Measurements from ENCODE around the gene FILIP1L. TPM values are rescaled to one million over a fixed set of nuclear protein-coding genes. Genes with fewer than 3 reads are reported as not detected.

FILIP1L gene
- total RNA-seq, 4 donors from 2014 or later = 87.1 to 115 (median 99.6) TPM

DNA sequence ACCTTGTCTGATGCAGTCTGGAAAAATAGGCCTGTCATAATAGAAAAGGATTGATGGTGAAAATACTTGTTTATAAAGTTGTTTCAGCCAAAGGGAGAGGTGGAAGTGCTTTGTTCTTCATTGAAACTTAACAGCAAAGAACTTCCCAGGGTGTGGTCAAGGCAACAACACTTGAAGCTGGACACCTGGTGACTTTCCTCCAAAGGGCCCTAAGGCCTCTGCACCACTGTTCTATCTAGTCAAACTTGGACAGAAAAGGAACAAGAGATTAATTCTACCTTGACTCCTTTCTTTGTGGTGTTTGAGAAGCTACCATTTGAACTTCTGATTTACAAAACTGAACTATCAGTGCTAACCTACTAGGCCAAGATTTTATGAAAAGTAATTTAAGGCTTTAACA lies 194.6 kb downstream of the FILIP1L start:
- Histone ChIP-seq H3K4me3 (no peak overlapping the region), H3K9me3 (no peaks in the 10 kb centered on the region), H3K27me3 (no peaks in the 10 kb centered on the region), H3K27ac (peak overlapping the region; percentile 78 to 86 (median 82)), H3K36me3 (no peaks in the 10 kb centered on the region), H3K4me1 (peaks cover 45 to 49% of the 10 kb centered on the region in 2 donors)
- ATAC-seq (no peak), DNase-seq (no peak)
- TF ChIP-seq, protein P1, sequence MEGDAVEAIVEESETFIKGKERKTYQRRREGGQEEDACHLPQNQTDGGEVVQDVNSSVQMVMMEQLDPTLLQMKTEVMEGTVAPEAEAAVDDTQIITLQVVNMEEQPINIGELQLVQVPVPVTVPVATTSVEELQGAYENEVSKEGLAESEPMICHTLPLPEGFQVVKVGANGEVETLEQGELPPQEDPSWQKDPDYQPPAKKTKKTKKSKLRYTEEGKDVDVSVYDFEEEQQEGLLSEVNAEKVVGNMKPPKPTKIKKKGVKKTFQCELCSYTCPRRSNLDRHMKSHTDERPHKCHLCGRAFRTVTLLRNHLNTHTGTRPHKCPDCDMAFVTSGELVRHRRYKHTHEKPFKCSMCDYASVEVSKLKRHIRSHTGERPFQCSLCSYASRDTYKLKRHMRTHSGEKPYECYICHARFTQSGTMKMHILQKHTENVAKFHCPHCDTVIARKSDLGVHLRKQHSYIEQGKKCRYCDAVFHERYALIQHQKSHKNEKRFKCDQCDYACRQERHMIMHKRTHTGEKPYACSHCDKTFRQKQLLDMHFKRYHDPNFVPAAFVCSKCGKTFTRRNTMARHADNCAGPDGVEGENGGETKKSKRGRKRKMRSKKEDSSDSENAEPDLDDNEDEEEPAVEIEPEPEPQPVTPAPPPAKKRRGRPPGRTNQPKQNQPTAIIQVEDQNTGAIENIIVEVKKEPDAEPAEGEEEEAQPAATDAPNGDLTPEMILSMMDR (IDR thresholded peaks at IDR 0.05 in 4 of 5, conservative IDR thresholded peaks at IDR 0.05 in 1 of 5) = no peak
- no peak for TF ChIP-seq POLR2A (IDR thresholded peaks at IDR 0.05)
- in situ Hi-C loops (cut with MboI; ENCODE audit: low sequenced_read_pairs in 4 of 4) = no loop called here
- intact Hi-C loops (cut with DNase I; ENCODE audit: low total_unique reads) = no loop called here

DNA sequence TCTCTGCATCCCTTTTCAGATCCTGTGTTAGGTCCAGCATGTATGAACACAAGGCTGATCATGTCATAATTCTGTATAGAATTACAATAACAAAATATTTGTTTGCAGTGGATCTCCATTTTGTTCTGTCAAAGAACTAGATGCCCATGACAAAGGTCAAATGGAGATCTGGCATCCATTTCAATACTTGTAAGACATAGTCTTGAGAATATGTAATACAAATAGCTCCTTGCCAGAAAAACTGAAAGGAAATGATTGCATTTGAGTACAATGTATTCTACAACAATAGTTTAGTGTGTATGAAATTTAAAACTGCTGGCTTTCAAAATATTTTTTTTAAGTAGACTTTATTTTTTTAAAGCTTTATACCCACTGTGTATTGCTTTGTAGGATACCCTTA lies 195.6 kb downstream of the FILIP1L start:
- TF ChIP-seq, protein P1 (IDR thresholded peaks at IDR 0.05 in 4 of 5, conservative IDR thresholded peaks at IDR 0.05 in 1 of 5) = no peak
- TF ChIP-seq POLR2A (IDR thresholded peaks at IDR 0.05) = no peak
- DNase-seq (no peak), ATAC-seq (no peak)
- Histone ChIP-seq H3K36me3 (no peaks in the 10 kb centered on the region), H3K9me3 (no peaks in the 10 kb centered on the region), H3K4me3 (no peak overlapping the region), H3K4me1 (peaks cover 45 to 46% of the 10 kb centered on the region in 2 donors), H3K27ac (peak overlapping the region; percentile 78 to 86 (median 82)), H3K27me3 (no peaks in the 10 kb centered on the region)
- in situ Hi-C loops (cut with MboI; ENCODE audit: low sequenced_read_pairs in 4 of 4) (no loop called here), intact Hi-C loops (cut with DNase I; ENCODE audit: low total_unique reads) (no loop called here)

GRCh38 chr3:99915906-99916432 lies 198.3 kb downstream of the FILIP1L start:
- Histone ChIP-seq H3K27me3 (no peaks in the 10 kb centered on the region), H3K4me3 (no peak overlapping the region), H3K36me3 (no peaks in the 10 kb centered on the region), H3K27ac (no peak overlapping the region), H3K9me3 (no peaks in the 10 kb centered on the region), H3K4me1 (peaks cover 32 to 37% of the 10 kb centered on the region in 2 donors)
- no peak for ATAC-seq
- intact Hi-C loops (cut with DNase I; ENCODE audit: low total_unique reads) (loop anchor here (2.0 kb wide), 1 partner anchor 33 kb away; no protein-coding TSS in a partner anchor), in situ Hi-C loops (cut with MboI; ENCODE audit: low sequenced_read_pairs in 4 of 4) (no loop called here)
- TF ChIP-seq, protein P1 (IDR thresholded peaks at IDR 0.05 in 4 of 5, conservative IDR thresholded peaks at IDR 0.05 in 1 of 5) = no peak
- no peak for TF ChIP-seq POLR2A (IDR thresholded peaks at IDR 0.05)
- no peak for DNase-seq

DNA sequence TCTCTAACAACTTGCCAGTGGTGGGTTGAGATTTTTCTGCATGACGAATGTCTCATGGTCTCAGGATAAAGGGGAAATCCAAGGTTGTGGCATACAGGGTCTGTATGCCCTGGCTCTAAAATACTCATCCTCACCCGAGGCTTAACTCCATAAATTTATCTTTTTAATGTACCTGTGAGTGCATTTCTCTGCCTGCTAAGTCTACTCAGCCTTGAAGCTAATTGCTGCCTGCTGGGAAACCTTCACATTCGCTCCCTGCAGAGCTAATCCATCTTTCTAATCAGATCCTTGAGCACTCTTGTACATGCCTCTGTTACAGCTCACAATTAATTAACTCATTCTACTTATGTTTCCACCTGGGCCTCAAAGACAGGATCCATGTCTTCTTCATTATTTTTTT lies 202.9 kb downstream of the FILIP1L start:
- intact Hi-C loops (cut with DNase I; ENCODE audit: low total_unique reads) (no loop called here), in situ Hi-C loops (cut with MboI; ENCODE audit: low sequenced_read_pairs in 4 of 4) (no loop called here)
- Histone ChIP-seq H3K27me3 (no peaks in the 10 kb centered on the region), H3K4me1 (peaks cover 28 to 44% of the 10 kb centered on the region in 2 donors), H3K36me3 (no peaks in the 10 kb centered on the region), H3K9me3 (no peaks in the 10 kb centered on the region), H3K27ac (peak overlapping the region; percentile 24 to 77 (median 47)), H3K4me3 (no peak overlapping the region)
- TF ChIP-seq POLR2A (IDR thresholded peaks at IDR 0.05) = no peak
- TF ChIP-seq, protein P1 (IDR thresholded peaks at IDR 0.05 in 4 of 5, conservative IDR thresholded peaks at IDR 0.05 in 1 of 5) = no peak
- ATAC-seq (peak in 1 of 2 donors; percentile 9), DNase-seq (no peak)
